GM19351 (cell line): ENCODE measurements around the gene TOP2A.

ENCODE experiments used
- ATAC-seq: cut with Tn5 transposase; IDR thresholded peaks from one replicate; pipeline ENCODE4 v1.9.1; 2021; ENCODE audit warnings: mild to moderate bottlenecking, moderate library complexity; ENCODE audit not compliant: unreplicated experiment

TOP2A gene

GRCh38 chr17:40348562-40349476 lies 68.9 kb downstream of the TOP2A start:
- ATAC-seq: no peak

- ATAC-seq: no peak
Observed at GRCh38 chr17:40348136-40348504, 69.6 kb downstream of the TOP2A start.

- no peak for ATAC-seq
Observed at GRCh38 chr17:40347319-40348135, 70.2 kb downstream of the TOP2A start.

GRCh38 chr17:40346765-40347158 lies 70.9 kb downstream of the TOP2A start:
- no peak for ATAC-seq

GRCh38 chr17:40345994-40346764 lies 71.5 kb downstream of the TOP2A start:
- no peak for ATAC-seq

- no peak for ATAC-seq
Observed at GRCh38 chr17:40345161-40345993, 72.3 kb downstream of the TOP2A start.

- no peak for ATAC-seq
Observed at GRCh38 chr17:40344421-40345160, 73.1 kb downstream of the TOP2A start.

GRCh38 chr17:40343219-40344119 lies 74.2 kb downstream of the TOP2A start:
- no peak for ATAC-seq

GRCh38 chr17:40342504-40343218 lies 75.0 kb downstream of the TOP2A start:
- no peak for ATAC-seq

- no peak for ATAC-seq
Observed at GRCh38 chr17:40341808-40342503, 75.7 kb downstream of the TOP2A start.

GRCh38 chr17:40340880-40341807 lies 76.6 kb downstream of the TOP2A start:
- ATAC-seq: peak; percentile 78

GRCh38 chr17:40340327-40340726 lies 77.4 kb downstream of the TOP2A start:
- ATAC-seq: no peak

GRCh38 chr17:40338941-40339649 lies 78.6 kb downstream of the TOP2A start:
- no peak for ATAC-seq
